ENCODE measurements around the gene PACRG.

PACRG gene

GRCh38 chr6:163085861-163086623 is 358.3 kb downstream of the PACRG start:
- peak; percentile 6 for DNase-seq (ENCODE audit: low spot score)

GRCh38 chr6:163086624-163086920 is 358.8 kb downstream of the PACRG start:
- DNase-seq (ENCODE audit: low spot score) = peak; percentile 17

- no peak for DNase-seq (ENCODE audit: low spot score)
Measured at GRCh38 chr6:163087981-163088380, 360.2 kb downstream of the PACRG start.

GRCh38 chr6:163092876-163093275 is 365.1 kb downstream of the PACRG start:
- no peak for DNase-seq (ENCODE audit: low spot score)

GRCh38 chr6:163094881-163095280 is 367.1 kb downstream of the PACRG start:
- DNase-seq (ENCODE audit: low spot score) = no peak

GRCh38 chr6:163095401-163095800 is 367.6 kb downstream of the PACRG start:
- no peak for DNase-seq (ENCODE audit: low spot score)

GRCh38 chr6:163098827-163099479 is 371.2 kb downstream of the PACRG start:
- DNase-seq (ENCODE audit: low spot score) = no peak

- DNase-seq (ENCODE audit: low spot score) = no peak
Measured at GRCh38 chr6:163099621-163100171, 371.9 kb downstream of the PACRG start.

- DNase-seq (ENCODE audit: low spot score) = no peak
Measured at GRCh38 chr6:163100259-163100658, 372.5 kb downstream of the PACRG start.

- DNase-seq (ENCODE audit: low spot score) = no peak
Measured at GRCh38 chr6:163113358-163113962, 385.7 kb downstream of the PACRG start.

- no peak for DNase-seq (ENCODE audit: low spot score)
Measured at GRCh38 chr6:163118941-163119340, 391.2 kb downstream of the PACRG start.

GRCh38 chr6:163120223-163120622 is 392.4 kb downstream of the PACRG start:
- no peak for DNase-seq (ENCODE audit: low spot score)

- DNase-seq (ENCODE audit: low spot score) = no peak
Measured at GRCh38 chr6:163121270-163121669, 393.5 kb downstream of the PACRG start.

GRCh38 chr6:163122365-163122764 is 394.6 kb downstream of the PACRG start:
- DNase-seq (ENCODE audit: low spot score) = no peak

- no peak for DNase-seq (ENCODE audit: low spot score)
Measured at GRCh38 chr6:163123098-163123497, 395.3 kb downstream of the PACRG start.

- no peak for DNase-seq (ENCODE audit: low spot score)
Measured at GRCh38 chr6:163126741-163127140, 399.0 kb downstream of the PACRG start.

GRCh38 chr6:163127587-163127986 is 399.8 kb downstream of the PACRG start:
- DNase-seq (ENCODE audit: low spot score) = no peak

GRCh38 chr6:163128324-163128723 is 400.6 kb downstream of the PACRG start:
- no peak for DNase-seq (ENCODE audit: low spot score)

- no peak for DNase-seq (ENCODE audit: low spot score)
Measured at GRCh38 chr6:163132050-163132750, 404.4 kb downstream of the PACRG start.

- DNase-seq (ENCODE audit: low spot score) = no peak
Measured at GRCh38 chr6:163133017-163133416, 405.2 kb downstream of the PACRG start.

GRCh38 chr6:163133691-163134090 is 405.9 kb downstream of the PACRG start:
- DNase-seq (ENCODE audit: low spot score) = no peak

GRCh38 chr6:163136681-163137397 is 409.1 kb downstream of the PACRG start:
- no peak for DNase-seq (ENCODE audit: low spot score)

Measured in AG08395 (cell line).